Natural killer cell (primary cell): Measurements from ENCODE around the gene NDUFA1. TPM values are rescaled to one million over a fixed set of nuclear protein-coding genes. Genes with fewer than 3 reads are reported as not detected.

Experiments
- ATAC-seq, 3 donors: fragments of 150-1000 bp in 2 of 3; fragments of 200-7000 bp in 1 of 3; cut with Tn5 transposase; 1 replicate in 1 of 3; 2 replicates in 2 of 3; pipeline ENCODE4 v1.10.0; 2021; ENCODE audit warnings: mild to moderate bottlenecking in 2 of 3, moderate library complexity in 2 of 3
- DNase-seq, 2 donors: peaks; one replicate each; pipeline versions ENCODE4 v3.0.0 to v3.0.0-alpha.2; 2013 to 2021; ENCODE audit warnings: mixed read lengths in 1 of 2
- H3K27ac ChIP-seq: one replicate; pipeline ENCODE4 v1.5.1; 2013; ENCODE audit warnings: mild to moderate bottlenecking, low read length
- H3K27me3 ChIP-seq: one replicate; pipeline ENCODE4 v1.6.1; 2013; ENCODE audit warnings: low read length; ENCODE audit not compliant: control insufficient read depth, insufficient read depth
- H3K36me3 ChIP-seq: one replicate; pipeline ENCODE4 v1.6.1; 2013; ENCODE audit warnings: low read length; ENCODE audit not compliant: control insufficient read depth, insufficient read depth
- H3K4me1 ChIP-seq: one replicate; pipeline ENCODE4 v1.6.1; 2013; ENCODE audit warnings: low read length; ENCODE audit not compliant: control insufficient read depth, insufficient read depth
- H3K4me3 ChIP-seq: one replicate; pipeline ENCODE4 v1.5.1; 2013; ENCODE audit warnings: low read length
- H3K9me3 ChIP-seq: one replicate; pipeline ENCODE4 v1.6.1; 2013; ENCODE audit warnings: low read length; ENCODE audit not compliant: control insufficient read depth, insufficient read depth
- H3K27ac Mint-ChIP-seq, 2 donors: one replicate each; pipeline ENCODE4 v1.8.0; 2022; ENCODE audit warnings: mild to moderate bottlenecking in 2 of 2, mixed read lengths in 2 of 2, moderate library complexity in 1 of 2
- H3K27me3 Mint-ChIP-seq, 2 donors: one replicate each; pipeline ENCODE4 v1.8.0; 2022; ENCODE audit warnings: low read depth in 2 of 2, mixed read lengths in 2 of 2
- H3K36me3 Mint-ChIP-seq: one replicate; pipeline ENCODE4 v1.8.0; 2022; ENCODE audit warnings: mixed read lengths
- H3K4me1 Mint-ChIP-seq, 2 donors: one replicate each; pipeline ENCODE4 v1.8.0; 2022; ENCODE audit warnings: mixed read lengths in 2 of 2
- H3K4me3 Mint-ChIP-seq: one replicate; pipeline ENCODE4 v1.8.0; 2022; ENCODE audit warnings: mild to moderate bottlenecking, moderate library complexity, mixed read lengths
- H3K9me3 Mint-ChIP-seq, 2 donors: one replicate each; pipeline ENCODE4 v1.8.0; 2022; ENCODE audit warnings: mixed read lengths in 2 of 2
- WGBS: methylation state at CpG from one replicate; pipeline ENCODE4 v1.1.7; 2013; ENCODE audit warnings: missing lambda C conversion rate; ENCODE audit not compliant: insufficient coverage; 5-methylcytosine and 5-hydroxymethylcytosine counted together
- intact Hi-C: fragments of 100-400 bp; cut with micrococcal nuclease; formaldehyde crosslinking; loops from one replicate; pipeline ENCODE4 v1.14.2; 2022
- total RNA-seq, 4 donors: library from RNA; stranded (reverse); fragments of 120-200 nt in 1 of 4; gene quantifications; one replicate each; pipeline versions ENCODE4 v1.2.3 to v1.2.4, GENCODE V29; 2013 to 2022
- TF ChIP-seq, protein P1 (sequence below): fragments of 200-600 bp; IDR thresholded peaks from one replicate; pipeline ENCODE4 v1.8.0; 2022; ENCODE audit warnings: antibody characterized with exemption

The NDUFA1 gene
- total RNA-seq, 3 donors from 2014 or later (not counting 1 experiment from before 2014, with no cell fraction given), result 43.6 to 56.8 (median 54.9) TPM

DNA sequence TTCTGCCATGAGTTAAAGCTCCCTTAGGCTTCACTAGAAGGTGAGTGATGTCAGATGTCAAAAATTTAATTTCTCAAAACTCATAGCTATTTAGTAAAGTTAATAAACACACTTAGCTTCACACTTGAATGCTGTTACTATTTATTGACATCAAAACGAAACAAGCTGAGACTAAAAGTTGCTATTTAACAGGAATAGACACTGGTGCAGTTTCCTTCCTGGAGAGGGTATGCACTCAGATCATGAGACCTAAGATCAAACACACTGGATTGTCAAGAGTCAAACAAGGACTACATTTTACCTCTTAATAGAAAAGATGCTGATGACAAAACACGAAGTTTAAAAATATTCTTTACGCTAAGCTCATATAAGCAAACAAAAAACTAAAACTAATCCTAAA is 37.7 kb upstream of the NDUFA1 start:
- Histone ChIP-seq H3K27me3 (no peaks in the 10 kb centered on the region), H3K36me3 (peaks cover 28% of the 10 kb centered on the region), H3K27ac (no peak overlapping the region), H3K9me3 (no peaks in the 10 kb centered on the region), H3K4me1 (no peaks in the 10 kb centered on the region), H3K4me3 (no peak overlapping the region)
- TF ChIP-seq, protein P1, sequence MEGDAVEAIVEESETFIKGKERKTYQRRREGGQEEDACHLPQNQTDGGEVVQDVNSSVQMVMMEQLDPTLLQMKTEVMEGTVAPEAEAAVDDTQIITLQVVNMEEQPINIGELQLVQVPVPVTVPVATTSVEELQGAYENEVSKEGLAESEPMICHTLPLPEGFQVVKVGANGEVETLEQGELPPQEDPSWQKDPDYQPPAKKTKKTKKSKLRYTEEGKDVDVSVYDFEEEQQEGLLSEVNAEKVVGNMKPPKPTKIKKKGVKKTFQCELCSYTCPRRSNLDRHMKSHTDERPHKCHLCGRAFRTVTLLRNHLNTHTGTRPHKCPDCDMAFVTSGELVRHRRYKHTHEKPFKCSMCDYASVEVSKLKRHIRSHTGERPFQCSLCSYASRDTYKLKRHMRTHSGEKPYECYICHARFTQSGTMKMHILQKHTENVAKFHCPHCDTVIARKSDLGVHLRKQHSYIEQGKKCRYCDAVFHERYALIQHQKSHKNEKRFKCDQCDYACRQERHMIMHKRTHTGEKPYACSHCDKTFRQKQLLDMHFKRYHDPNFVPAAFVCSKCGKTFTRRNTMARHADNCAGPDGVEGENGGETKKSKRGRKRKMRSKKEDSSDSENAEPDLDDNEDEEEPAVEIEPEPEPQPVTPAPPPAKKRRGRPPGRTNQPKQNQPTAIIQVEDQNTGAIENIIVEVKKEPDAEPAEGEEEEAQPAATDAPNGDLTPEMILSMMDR, result no peak
- 67% methylated on average over 1 of the region's 3 CpGs for WGBS
- peaks cover 10% of the 10 kb centered on the region for H3K36me3 Mint-ChIP-seq
- no peaks in the 10 kb centered on the region for H3K9me3 Mint-ChIP-seq
- H3K27ac Mint-ChIP-seq, result no peak overlapping the region
- no peaks in the 10 kb centered on the region for H3K27me3 Mint-ChIP-seq
- DNase-seq (no peak), ATAC-seq (no peak)
- H3K4me3 Mint-ChIP-seq, result no peak overlapping the region
- no peaks in the 10 kb centered on the region for H3K4me1 Mint-ChIP-seq
- intact Hi-C loops, result no loop called here

DNA sequence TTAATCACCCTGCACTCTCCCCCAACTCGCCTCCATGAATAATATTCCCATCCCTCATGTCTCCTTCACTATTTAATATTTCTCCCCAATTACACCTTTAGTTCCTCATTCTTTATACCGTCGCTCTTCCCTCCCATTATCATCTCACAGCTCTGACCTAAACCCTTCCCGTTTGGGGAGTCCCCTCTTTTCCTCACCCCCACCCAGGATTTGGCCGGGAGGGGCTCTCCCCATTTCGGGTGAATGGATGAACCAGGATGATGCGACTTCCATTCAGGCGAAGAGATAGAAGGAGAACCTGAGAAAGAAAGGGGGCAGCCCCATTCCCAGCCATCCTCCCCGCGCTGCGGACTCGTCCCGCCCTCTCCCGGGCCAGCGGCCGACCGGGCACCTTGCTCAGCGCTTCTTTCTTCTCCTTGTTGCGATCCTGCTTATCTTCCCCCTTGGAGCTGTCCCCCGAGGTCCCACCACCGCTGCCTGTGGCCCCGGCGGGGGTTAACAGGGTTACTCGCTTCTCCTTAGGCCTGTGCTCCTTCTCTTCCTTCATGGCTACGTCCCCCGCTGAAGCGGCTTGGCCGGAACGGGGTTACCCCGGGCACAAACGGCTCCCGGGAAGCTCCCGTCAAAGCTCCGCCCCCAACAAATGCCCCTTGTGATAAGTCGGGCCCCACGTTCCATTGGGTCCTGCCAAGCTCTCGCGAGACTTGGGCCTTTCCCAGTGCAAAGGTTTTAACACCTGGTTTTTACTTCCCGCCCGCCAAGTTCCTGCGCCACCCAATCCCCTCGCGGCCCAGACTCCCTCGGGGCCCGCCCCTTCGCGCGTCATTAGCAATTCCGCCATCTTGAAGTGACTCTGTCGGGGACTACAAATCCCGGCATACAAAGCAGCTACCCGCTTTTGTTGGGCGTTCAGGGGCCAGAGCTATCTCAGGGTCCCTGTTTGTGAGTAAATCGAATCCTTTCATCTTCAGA is 19.0 kb upstream of the NDUFA1 start, which contains the start of gene UPF3B:
Gene UPF3B (minus strand): TSS at position 582 of the 972 bp plus-strand sequence. CDS start 35 bp downstream, at position 547.
- H3K36me3 ChIP-seq, result no peaks in the 10 kb centered on the region
- ATAC-seq, result peak; percentile 94 to 100 (median 95)
- H3K4me3 ChIP-seq, result peak within 1 kb of the TSS; percentile 100
- H3K27ac Mint-ChIP-seq, result peak within 1 kb of the TSS; percentile 99
- peak within 1 kb of the TSS; percentile 98 for H3K27ac ChIP-seq
- intact Hi-C loops, result loop anchor here (1.0 to 5.0 kb wide), 2 partner anchors 19 to 60 kb away; partner anchors contain the start of genes NDUFA1, RNF113A and RPL39
- H3K4me1 ChIP-seq, result peaks cover 12% of the 10 kb centered on the region
- H3K9me3 ChIP-seq, result no peaks in the 10 kb centered on the region
- DNase-seq, result peak; percentile 85 to 97
- peaks cover 14 to 15% of the 10 kb centered on the region in 2 donors for H3K4me1 Mint-ChIP-seq
- H3K9me3 Mint-ChIP-seq, result no peaks in the 10 kb centered on the region
- peak within 1 kb of the TSS; percentile 100 for H3K4me3 Mint-ChIP-seq
- WGBS, result 0% methylated on average over 53 of the region's 54 CpGs
- TF ChIP-seq, protein P1, result no peak
- no peaks in the 10 kb centered on the region for H3K27me3 ChIP-seq
- no peaks in the 10 kb centered on the region for H3K36me3 Mint-ChIP-seq
- peaks cover 0 to 8% of the 10 kb centered on the region in 2 donors for H3K27me3 Mint-ChIP-seq

DNA sequence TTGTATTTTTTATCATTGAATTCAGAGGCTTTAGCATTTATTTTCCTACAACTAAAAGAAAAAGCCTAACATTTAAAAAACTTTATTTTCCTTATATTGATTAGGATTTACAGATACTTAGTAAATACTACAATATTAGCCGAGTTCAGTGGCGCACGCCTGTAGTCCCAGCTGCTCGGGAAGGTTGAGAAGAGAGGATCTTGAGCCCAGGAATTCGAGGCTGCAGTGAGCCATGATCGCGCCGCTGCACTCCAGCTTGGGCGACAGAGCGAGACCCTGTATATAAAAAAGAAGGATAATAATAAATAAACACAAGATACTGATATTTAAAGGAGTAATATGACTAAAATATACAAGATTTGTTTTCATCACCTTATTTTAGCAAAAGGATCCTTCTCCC is 18.2 kb upstream of the NDUFA1 start:
- no peaks in the 10 kb centered on the region for H3K36me3 ChIP-seq
- TF ChIP-seq, protein P1, result no peak
- H3K9me3 ChIP-seq, result no peaks in the 10 kb centered on the region
- Mint-ChIP-seq H3K27me3 (peaks cover 0 to 11% of the 10 kb centered on the region in 2 donors), H3K4me1 (peaks cover 14 to 15% of the 10 kb centered on the region in 2 donors), H3K27ac (peak overlapping the region; percentile 99), H3K9me3 (no peaks in the 10 kb centered on the region), H3K36me3 (no peaks in the 10 kb centered on the region), H3K4me3 (peak overlapping the region; percentile 100)
- H3K4me1 ChIP-seq, result peaks cover 12% of the 10 kb centered on the region
- peak overlapping the region; percentile 75 for H3K27ac ChIP-seq
- H3K4me3 ChIP-seq, result no peak overlapping the region
- intact Hi-C loops, result loop anchor here (1.0 to 5.0 kb wide), 2 partner anchors 18 to 61 kb away; partner anchors contain the start of genes NDUFA1, RNF113A and RPL39
- no peaks in the 10 kb centered on the region for H3K27me3 ChIP-seq
- ATAC-seq (no peak), DNase-seq (no peak)
- no CpG with 5 or more reads among the region's 10 CpGs for WGBS
